GM19099 (cell line): ENCODE measurements around the gene CDC42EP1.

Experiments
- POLR2A ChIP-seq: IDR thresholded peaks from 3 replicates; pipeline ENCODE4 v1.6.1; 2011; ENCODE audit warnings: low read depth; ENCODE audit not compliant: insufficient read length; ENCODE audit errors: extremely low read depth

Gene CDC42EP1

GRCh38 chr22:37559901-37560607 lies at the start of gene CDC42EP1:
CDC42EP1 (plus strand) TSS chr22:37560480; CDS start chr22:37566350, 5,870 bp downstream.
- TF ChIP-seq POLR2A, result no peak

- no peak for TF ChIP-seq POLR2A
Observed at GRCh38 chr22:37511395-37512104, 48.7 kb upstream of the CDC42EP1 start.

- TF ChIP-seq POLR2A, result no peak
Observed at GRCh38 chr22:37514526-37515051, 45.7 kb upstream of the CDC42EP1 start.

GRCh38 chr22:37515901-37516300 lies 44.4 kb upstream of the CDC42EP1 start:
- TF ChIP-seq POLR2A, result no peak

GRCh38 chr22:37516456-37516855 lies 43.8 kb upstream of the CDC42EP1 start:
- no peak for TF ChIP-seq POLR2A

GRCh38 chr22:37517826-37518450 lies 42.3 kb upstream of the CDC42EP1 start:
- TF ChIP-seq POLR2A, result no peak

- no peak for TF ChIP-seq POLR2A
Observed at GRCh38 chr22:37518509-37519267, 41.6 kb upstream of the CDC42EP1 start.

- no peak for TF ChIP-seq POLR2A
Observed at GRCh38 chr22:37519268-37520195, 40.7 kb upstream of the CDC42EP1 start, which contains the start of gene CARD10. CARD10 (minus strand) TSS chr22:37519415; CDS start chr22:37519200, 215 bp downstream.

GRCh38 chr22:37520776-37521191 lies 39.5 kb upstream of the CDC42EP1 start:
- no peak for TF ChIP-seq POLR2A

- no peak for TF ChIP-seq POLR2A
Observed at GRCh38 chr22:37521236-37521739, 39.0 kb upstream of the CDC42EP1 start.

- no peak for TF ChIP-seq POLR2A
Observed at GRCh38 chr22:37522482-37522881, 37.8 kb upstream of the CDC42EP1 start.

GRCh38 chr22:37525073-37525745 lies 35.1 kb upstream of the CDC42EP1 start:
- no peak for TF ChIP-seq POLR2A
